Stimulated activated CD4-positive, alpha-beta T cell treated with anti-CD3 and anti-CD28 coated beads, Interleukin-12 subunit alpha, Interleukin-12 subunit beta, amount 100 ng/mL, for 4 hours (primary cell): ENCODE measurements around the gene LARP1.
"Not testable (repeated sequence)": the region's sequence is repeated elsewhere in the genome, so short reads cannot be mapped to it uniquely, and the experiment has no call there.

Experiments
- DNase-seq: peaks from one replicate; pipeline ENCODE4 v3.0.0-alpha.2; 2020

LARP1 gene

DNA sequence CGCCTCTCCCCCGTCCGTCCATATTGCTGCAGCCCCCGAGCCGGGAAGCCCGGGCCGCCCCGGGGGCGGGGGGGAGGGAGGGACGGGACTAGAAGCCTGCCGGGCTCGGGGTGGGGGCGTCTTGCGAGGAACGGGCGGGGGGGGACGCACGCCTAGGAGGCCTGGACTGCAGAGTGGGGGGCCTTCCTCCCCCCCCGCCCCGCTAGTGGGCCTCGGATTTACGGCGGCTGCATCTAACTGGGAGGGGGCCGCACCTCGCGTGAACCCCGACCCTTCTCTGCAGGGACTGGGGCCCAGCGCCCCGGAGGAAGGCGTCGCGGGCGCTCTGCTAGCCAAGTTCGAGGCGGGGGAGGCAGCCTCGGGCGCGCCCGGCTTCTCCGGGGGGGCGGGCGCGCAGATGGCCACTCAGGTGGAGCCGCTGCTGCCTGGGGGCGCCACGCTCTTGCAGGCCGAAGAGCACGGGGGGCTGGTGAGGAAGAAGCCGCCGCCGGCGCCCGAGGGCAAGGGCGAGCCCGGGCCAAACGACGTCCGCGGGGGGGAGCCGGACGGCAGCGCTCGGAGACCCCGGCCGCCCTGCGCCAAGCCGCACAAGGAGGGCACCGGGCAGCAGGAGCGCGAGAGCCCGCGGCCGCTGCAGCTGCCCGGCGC is at the start of gene LARP1:
Gene LARP1, plus strand, starts transcription at position 17 of the 648 bp plus-strand sequence. Its CDS starts 381 bp downstream, at position 398.
- DNase-seq = no peak

DNA sequence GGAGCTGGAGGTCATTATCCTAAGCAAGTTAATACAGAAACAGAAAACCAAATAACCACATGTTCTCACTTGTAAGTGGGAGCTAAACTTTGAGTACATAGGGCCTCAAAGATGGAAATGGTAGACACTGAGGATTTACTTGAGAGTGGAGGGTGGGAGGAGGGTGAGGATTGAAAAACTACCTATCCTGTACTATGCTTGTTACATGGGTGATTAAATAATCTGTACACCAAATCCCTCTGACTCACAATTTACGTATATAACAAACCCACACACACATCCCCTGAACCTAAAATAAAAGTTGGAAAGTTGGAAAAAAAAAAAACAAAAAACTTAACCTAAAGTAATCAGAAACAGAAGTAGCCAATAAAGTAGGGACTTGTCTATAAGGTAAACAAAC is 48.8 kb upstream of the LARP1 start:
- DNase-seq = no peak

DNA sequence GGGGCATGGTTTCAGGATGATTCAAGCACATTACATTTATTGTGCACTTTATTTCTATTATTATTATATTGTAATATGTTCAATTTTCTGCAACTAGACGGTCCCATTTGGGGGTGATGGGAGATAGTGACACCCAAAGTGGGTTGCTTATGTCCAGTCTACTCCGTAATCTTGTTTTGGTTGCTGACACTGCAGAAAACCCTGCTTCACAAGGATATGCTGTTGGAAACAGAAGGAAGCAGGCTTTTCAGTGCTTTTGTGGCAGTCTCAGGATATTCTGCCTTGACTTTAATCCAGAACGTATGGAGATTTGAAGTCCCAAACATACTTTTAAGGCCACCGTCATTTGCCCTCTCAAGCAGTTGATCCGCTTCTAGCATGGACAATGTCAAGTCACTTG is 47.5 kb upstream of the LARP1 start:
- DNase-seq = no peak

DNA sequence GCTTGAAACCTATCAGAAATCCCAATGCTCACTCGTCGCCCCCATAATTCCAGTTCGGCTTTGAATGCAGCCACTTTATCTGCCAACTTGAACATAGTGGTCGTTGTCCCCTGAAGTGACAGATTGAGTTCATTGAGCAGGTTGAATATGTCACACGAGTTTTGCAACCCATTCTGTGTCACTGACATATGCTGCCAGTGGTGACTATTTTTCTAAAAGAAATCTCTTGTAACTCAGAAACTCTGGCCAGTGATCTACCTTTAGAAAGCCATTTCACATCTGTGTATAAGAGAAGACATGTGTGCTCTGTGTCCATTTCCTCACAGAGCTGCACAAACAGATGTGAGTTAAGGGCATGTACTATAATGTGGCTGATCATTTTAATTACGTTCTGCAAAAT is 47.0 kb upstream of the LARP1 start:
- DNase-seq = no peak

DNA sequence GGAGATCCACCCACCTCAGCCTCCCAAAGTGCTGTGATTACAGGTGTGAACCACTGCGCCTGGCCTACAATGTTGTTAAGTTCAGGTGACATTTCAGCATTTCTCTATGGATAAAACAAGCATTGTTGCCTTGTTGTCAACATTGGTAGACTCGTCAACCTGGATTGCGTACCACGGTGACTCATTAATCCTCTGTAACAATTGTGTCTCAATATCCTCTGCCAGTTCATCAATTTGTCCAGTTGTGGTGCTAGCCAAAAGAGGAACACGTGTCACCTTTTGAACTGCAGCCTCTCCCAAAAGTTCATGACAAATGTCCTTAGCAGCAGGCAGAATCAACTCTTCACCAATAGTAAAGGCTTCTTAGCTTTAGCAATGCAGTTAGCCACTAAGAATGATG is 46.3 kb upstream of the LARP1 start:
- DNase-seq = no peak

DNA sequence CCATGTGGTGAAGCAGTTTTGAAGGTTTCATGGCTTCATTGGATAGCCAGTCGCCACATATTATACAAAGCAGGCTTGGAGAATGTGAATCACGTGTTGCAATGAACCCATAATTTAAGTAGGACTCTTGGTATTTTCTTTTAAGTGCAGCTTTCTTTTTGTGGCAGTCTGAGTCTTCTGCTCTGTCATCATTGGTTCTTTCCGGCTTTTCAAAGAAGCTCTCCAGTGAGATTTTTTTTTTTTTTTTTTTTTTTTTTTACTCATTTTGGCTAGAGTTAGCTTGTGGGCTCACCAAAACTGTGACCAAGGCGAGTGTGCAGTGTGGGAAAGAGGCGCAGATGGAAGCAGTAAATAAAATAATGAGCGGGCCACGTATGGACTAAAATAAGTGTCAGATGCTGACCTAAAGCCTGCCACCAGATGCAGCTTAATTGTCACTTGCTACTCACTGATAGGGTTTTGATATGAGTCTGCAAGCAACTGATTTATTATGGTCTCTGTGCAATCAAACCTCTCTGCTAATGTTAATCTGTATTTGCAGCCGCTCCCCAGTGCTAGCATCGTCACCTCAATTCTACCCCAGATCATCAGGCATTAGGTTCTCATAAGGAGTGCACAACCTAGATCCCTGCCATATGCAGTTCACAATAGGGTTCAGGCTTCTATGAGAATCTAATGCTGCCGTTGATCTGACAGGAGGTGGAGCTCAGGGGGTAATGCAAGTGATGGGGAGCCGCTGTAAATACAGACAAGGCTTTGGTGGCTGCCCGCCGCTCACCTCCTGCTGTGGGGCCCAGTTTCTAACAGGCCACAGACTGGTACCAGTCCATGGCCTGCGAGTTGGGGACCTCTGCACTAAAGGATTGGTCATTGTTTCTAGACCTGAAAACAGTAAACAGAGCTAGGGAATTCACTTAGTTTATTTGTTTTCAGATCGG is 45.5 kb upstream of the LARP1 start:
- no peak for DNase-seq

DNA sequence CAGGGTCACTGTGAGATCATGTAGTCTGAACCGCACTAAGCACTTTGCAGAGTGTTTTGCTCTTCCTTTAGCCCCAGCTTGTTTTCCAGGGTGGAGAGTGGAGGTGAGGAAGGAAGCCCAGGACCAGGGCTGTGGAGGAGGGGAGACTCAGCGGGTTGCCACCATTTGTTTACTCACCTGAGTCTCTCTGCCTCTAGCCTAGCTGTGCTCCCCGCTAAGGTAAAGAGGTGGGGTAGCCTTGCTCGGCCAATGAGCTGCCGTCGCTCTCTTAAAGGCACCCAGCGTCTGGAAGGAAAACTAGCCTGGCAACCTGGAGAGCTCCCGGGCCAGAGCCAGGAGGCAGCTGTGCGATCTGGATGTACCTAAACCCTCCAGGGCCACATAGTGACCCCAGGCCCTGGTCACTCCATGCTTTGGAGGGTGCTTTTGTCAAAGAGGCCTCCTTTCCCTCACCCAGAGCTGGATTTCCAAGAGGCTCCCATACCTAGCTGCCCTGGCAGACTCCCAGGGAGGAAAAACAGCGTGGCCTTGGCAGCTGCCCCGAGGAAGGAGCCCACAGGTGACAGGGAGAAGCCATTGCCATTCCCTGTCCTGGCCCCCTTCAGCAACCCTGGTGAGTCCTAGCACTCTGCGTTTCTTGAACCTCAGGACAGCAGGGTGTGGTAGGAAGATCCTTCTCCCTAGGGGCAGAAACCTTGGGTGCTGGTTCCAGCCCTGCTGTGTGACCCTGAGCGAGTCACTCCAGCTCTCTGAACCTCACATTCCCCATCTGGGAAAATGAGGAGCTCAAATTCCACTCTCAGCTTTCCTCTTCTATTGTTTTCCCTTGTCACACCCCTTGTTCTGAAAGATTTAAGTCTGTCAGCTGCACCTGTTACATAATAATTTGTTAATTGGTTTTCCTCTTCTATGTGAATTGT is 42.4 kb upstream of the LARP1 start:
- no peak for DNase-seq

DNA sequence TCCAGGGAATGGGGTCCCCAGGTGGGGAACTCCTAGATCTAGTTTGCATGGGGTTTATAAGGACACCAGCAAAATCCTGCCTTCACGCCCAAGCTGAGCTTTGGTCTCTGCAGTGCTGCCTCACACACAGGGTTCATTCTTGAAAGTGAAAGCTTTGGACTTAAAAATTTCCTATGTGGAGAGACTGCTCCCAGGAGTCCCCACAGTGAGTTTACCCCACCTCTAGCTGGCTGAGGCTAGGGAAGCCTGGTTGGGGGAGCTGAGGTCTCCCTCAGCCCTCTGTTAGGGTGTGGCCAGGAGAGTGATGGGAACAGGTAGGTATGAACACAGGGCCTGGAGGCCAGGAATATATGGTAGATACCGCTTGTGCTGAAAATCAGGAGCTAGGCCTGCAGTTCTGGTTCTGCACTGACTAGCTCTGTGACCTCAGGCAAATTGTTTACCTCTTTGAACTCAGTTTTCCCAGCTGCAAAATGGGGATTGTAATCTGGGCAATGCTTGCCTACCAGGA is 41.5 kb upstream of the LARP1 start:
- no peak for DNase-seq

DNA sequence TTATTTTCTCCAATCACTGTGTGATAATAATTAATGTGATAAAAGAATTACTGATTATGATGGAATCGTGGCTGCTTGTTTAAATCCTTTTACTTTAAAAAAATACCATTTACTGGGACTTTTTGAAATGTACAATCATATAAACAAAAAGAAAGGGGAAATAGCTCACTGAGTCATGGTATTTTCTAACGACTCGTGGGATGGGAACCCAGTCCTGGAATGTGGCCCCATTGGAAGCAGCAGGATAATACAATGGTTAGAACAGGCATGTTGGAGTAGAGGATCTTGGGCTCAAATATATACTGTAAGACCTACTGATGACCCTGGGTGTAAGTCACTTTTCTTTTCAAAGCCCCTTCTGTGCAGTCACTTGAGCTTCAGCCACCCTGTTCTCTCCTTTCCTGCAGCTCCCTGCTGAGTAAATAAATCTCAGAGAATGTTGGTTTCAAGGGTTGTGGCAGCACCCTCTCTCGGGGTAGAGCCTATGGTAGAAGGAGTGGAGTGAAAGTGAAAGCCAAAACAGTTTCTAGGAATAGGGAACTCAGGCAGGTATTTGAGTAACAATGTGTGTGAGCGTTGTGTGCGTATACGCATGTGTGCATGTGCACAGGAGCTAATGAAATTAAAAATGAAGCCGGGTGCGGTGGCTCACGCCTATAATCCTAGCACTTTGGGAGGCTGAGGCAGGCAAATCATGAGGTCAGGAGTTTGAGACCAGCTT is 40.8 kb upstream of the LARP1 start:
- DNase-seq = no peak

DNA sequence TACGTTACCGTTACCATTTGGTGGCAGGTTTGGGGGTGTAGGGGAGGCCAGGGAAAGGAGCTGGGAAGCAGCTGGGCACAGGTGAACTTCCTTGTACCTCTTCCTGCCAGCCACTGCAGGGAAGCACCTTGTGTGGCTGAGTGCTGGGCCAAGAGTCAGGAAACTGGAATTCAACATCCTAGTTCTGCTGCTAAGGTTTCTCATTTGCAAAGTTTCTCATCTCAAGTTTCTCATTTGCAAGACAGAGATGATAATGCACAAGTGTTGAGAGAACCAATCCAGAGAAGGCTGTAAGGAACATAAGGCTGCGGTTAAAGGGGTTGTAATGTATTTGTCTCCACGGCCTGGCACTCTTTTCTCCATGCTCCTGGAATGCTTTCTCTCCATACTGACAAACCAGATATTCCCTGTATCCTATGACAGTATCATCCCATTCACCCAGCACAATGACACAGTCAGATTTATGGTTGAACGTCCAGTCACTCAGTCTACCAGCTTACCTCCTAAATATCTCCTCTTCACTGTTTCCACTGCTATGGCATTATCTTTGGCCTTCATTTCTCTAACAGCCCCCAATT is 33.6 kb upstream of the LARP1 start:
- DNase-seq = no peak

DNA sequence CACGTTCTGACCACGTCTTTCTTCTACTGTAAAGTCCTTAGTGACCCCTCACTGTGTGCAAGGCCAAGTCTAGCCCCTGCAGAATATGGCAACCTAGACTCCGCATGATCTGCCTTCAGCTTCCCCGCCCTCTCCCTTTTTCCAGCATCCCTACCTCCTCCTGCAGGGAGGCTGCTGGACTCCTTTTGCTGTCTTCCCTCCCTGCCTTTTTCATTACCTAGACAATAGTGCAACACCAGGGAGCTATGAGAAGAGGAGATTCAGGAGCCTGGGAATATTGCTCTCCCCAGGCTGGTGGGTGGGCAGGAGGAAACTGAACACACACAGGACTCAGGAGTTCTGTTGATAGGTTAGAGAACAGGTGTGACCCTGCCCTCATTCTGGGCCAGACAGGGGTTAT is 33.1 kb upstream of the LARP1 start:
- no peak for DNase-seq

DNA sequence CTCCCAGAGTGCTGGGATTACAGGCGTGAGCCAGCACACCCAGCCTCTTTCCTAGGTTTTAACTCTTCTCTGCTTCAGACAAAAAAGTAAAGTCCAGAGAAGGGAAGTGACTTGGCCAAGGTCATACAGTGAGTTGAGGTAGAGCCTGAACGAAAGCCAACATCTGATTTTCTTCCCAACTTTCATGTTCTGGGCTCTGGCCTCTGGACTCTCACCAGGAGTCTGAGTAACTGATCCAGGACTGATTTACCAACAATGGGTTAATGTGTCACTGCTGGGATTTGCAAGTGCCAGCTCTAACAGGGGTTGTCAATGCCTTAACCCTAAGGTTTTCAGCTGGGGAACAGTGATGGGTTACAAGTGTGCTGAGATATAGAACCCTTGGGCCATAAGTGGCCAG is 32.2 kb upstream of the LARP1 start:
- no peak for DNase-seq

DNA sequence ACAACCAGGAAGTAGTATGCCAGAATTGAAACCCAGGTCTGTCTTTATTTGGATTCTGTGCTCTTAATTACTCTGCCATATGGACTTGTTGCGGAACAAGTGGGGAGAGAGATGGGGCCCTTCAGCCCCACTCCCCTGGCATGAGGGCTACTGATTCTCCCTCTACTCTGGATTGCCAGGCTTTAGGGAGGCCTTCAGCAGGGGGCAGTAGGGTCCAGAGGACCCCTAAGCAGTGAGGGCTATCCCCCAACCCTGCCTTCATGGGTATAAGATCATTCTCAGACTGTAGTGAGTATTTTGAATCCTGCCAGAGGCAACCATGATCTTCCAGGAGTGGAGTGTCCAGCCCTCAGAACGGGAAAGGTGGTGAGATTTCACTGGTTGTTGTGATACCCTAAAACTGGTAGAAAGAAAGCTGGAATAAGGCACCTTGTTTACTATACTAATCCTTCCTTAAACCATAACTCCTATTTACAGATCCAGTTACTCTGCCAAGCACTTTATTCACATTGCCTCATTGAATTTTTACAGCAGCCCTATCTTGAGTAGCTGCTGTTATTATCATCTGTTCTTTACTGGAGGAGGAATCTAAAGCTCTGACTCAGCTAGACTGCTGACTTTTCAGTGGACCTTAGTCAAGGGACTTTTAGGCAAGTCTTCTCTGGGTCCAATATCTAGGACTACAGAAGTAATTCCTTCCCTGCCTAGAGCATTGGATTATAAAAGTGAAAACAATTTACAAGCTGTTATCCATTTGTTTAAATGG is 31.3 kb upstream of the LARP1 start:
- no peak for DNase-seq

DNA sequence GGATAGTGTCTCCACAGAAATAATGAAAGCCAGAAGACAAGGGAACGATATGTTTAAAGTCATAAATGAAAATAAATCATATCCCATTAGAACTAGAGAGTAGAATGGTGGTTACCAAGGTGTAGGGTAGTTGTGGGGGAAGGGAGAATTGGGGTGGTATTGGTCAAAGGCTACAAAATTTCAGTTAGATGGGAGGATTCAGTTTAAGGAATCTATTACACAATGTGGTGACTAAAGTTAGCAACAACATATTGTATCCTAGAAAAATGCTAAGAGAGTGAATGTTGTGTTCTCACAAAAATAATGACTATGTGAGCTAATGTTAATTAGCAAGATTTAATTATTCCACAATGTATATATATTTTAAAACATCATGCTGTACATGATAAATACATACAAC is 27.8 kb upstream of the LARP1 start:
- no peak for DNase-seq

DNA sequence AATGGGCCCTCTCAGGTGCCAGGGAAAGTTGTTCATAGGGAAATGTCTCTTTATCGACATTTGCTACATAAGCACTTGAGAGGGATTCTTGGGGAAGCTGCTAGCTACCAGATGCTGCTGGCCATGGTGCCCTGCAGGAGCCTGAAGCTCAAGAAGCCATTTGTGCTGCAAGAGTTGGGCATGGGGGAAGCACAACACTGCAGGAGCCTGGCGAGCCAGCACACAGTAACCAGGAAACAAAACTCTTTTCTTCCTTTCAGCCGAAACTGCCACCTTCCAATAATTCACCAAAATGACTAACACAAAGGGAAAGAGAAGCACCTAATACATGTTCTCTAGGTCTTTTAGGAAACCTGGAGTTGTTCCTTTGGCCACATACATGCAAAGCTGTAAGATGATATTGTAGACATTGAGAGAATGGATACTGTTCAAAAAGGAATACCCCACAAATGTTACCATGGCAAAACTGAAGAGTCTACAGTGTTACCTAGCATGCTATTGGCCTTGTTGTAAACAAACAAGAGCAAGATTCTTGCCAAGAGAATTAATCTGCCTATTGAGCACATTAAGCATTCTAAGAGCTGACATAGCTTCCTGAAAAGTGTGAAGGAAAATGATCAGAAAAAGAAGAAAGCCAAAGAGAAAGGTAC is 26.1 kb upstream of the LARP1 start:
- DNase-seq = no peak

DNA sequence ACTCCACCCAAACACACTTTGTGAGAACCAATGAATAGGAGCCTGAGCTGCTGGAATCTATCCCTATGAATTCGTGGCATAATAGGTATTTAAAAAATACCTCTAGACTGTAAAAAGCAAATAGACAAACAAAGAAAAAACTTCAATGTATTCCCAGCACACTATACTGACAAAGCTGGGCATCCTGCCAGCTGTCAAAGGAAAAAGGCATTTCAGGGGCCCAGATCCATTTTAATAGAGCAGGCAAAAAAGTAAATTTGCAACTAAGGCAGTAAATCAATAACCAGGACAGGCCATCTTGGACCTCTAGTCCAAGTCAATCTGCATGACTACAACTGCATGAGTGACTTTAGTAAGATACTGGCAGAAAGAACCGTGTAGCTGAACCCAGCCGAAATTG is 25.6 kb upstream of the LARP1 start:
- no peak for DNase-seq

DNA sequence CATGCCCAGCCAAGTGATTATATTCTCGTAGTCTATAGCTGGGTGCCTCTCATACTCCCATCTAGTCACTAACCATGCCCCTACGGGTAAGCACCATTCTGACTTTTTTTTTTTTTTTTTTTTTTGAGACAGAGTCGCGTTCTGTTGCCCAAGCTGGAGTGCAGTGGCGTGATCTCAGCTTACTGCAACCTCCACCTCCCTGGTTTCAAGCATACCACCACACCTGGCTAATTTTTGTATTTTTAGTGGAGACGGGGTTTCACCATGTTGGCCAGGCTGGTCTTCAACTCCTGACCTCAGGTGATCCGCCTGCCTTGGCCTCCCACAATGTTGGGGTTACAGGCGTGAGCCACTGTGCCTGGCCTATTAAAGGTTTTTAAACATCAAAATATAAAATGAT is 24.4 kb upstream of the LARP1 start:
- DNase-seq = not testable (repeated sequence)

DNA sequence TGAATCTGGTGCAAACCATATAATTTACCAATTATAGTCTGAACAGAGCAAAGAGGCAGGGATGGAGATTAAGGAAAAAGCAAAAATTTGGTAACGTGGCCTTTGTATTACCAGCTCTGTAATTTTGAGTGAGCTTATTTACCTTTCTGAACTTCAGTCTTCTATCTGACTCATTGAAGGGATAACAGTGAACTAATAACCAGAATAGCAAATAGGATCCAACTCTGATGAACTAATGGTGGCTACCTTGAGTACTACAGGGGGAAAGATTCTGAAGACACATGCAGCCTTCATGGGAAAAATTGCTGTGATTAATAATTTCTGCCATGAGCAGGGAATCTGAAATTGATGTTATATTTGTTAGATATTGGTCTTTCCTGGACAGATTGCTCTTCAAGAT is 23.0 kb upstream of the LARP1 start:
- no peak for DNase-seq

DNA sequence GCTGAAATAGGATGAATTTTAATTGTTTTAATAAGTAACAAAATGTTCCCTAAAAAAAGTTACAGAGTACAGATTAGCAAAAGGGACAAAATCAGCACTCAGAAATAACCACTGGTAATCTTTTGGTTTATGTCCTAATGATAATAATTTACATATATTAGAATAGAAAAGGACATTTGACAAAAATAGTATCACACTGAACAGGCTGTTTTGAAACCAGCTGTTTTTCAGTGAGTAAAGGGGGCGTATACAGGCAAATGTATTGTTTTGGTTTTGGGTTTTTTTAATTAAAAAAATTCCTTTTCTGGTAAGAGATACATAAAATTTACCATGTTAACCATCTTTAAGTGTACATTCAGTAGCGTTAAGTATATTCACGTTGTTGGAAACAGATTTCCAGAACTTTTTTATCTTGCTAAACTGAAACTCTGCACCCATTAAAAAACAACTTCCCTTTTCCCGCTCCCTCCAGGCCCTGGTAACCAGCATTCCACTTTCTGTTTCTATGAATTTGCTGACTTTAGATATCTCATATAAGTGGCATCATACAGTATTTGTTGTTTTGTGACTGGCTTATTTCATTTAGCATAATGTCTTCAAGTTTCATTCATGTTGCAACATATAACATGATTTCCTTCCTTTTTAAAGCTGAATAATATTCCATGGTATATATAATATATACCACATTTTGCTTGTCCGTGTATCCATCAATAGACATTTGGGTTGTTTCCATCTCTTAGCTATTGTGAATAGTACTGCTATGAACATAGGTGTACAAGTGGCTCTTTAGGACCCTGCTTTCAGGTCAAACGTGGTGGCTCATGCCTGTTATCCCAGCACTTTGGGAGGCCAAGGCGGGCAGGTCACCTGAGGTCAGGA is 20.6 kb upstream of the LARP1 start:
- no peak for DNase-seq

DNA sequence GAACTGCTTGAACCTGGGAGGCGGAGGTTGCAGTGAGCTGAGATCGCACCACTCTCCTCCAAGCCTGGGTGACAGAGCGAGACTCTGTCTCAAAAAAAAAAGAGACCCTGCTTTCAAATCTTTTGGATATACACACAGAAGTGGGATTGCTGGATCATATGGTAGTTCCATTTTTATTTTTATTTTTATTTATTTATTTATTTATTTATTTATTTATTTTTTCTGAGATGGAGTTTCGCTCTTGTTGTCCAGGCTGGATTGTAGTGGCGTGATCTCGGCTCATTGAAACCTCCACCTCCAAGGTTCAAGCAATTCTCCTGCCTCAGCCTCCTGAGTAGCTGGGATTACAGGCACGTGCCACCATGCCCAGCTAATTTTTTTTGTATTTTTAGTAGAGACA is 19.8 kb upstream of the LARP1 start:
- not testable (repeated sequence) for DNase-seq
